Ishikawa (cell line): ENCODE measurements around the gene EXOC4.

Experiments
- CEBPB ChIP-seq: IDR thresholded peaks from 2 replicates; pipeline ENCODE4 v1.6.1; 2012
- CREB1 ChIP-seq: IDR thresholded peaks from 2 replicates; pipeline ENCODE4 v1.6.1; 2012; ENCODE audit warnings: low read depth
- EGR1 ChIP-seq: IDR thresholded peaks from 2 replicates; pipeline ENCODE4 v1.6.1; 2012
- EP300 ChIP-seq: IDR thresholded peaks from 2 replicates; pipeline ENCODE4 v1.6.1; 2012; ENCODE audit warnings: borderline replicate concordance
- FOXM1 ChIP-seq: IDR thresholded peaks from 2 replicates; pipeline ENCODE4 v1.6.1; 2012; ENCODE audit warnings: low read depth, borderline replicate concordance
- MAX ChIP-seq: IDR thresholded peaks from 2 replicates; pipeline ENCODE4 v1.6.1; 2012
- NFIC ChIP-seq: IDR thresholded peaks from 2 replicates; pipeline ENCODE4 v1.6.1; 2012
- RAD21 ChIP-seq: IDR thresholded peaks from 2 replicates; pipeline ENCODE4 v1.6.1; 2012; ENCODE audit warnings: low read depth
- REST ChIP-seq: IDR thresholded peaks from 2 replicates; pipeline ENCODE4 v1.6.1; 2012; ENCODE audit warnings: low read depth, mild to moderate bottlenecking
- TAF1 ChIP-seq: IDR thresholded peaks from 2 replicates; pipeline ENCODE4 v1.6.1; 2012; ENCODE audit warnings: low read depth, mild to moderate bottlenecking
- TCF12 ChIP-seq: IDR thresholded peaks from 2 replicates; pipeline ENCODE4 v1.6.1; 2012; ENCODE audit warnings: low read depth
- TEAD4 ChIP-seq: IDR thresholded peaks from 2 replicates; pipeline ENCODE4 v1.6.1; 2012
- USF1 ChIP-seq: IDR thresholded peaks from 2 replicates; pipeline ENCODE4 v1.6.1; 2012
- YY1 ChIP-seq: IDR thresholded peaks from 2 replicates; pipeline ENCODE4 v1.6.1; 2012; ENCODE audit warnings: low read depth
- ZBTB7A ChIP-seq: IDR thresholded peaks from 2 replicates; pipeline ENCODE4 v1.6.1; 2012; ENCODE audit warnings: low read depth

The EXOC4 gene

GRCh38 chr7:134088199-134088598 lies 835.3 kb downstream of the EXOC4 start:
- no peak for TF ChIP-seq TCF12

- TF ChIP-seq TAF1 (no peak), USF1 (0 out of 2 replicates have a peak, but pooled peaks have one; percentile 32)
Measured at GRCh38 chr7:134089446-134089845, 836.6 kb downstream of the EXOC4 start.

GRCh38 chr7:134098072-134098471 lies 845.2 kb downstream of the EXOC4 start:
- TF ChIP-seq REST (no peak), RAD21 (no peak), EGR1 (no peak), TCF12 (no peak), NFIC (no peak), TAF1 (no peak)

GRCh38 chr7:134101716-134102115 lies 848.8 kb downstream of the EXOC4 start:
- TF ChIP-seq MAX (no peak), RAD21 (no peak), CEBPB (no peak), CREB1 (no peak), TEAD4 (no peak), EP300 (no peak), ZBTB7A (no peak), TCF12 (no peak), YY1 (no peak), REST (no peak), FOXM1 (no peak), NFIC (no peak)

GRCh38 chr7:134104166-134104565 lies 851.3 kb downstream of the EXOC4 start:
- no peak for TF ChIP-seq FOXM1
- TF ChIP-seq CEBPB, result no peak
- no peak for TF ChIP-seq TAF1
- TF ChIP-seq NFIC, result no peak
- TF ChIP-seq TEAD4, result no peak
- TF ChIP-seq EP300, result no peak
- no peak for TF ChIP-seq EGR1
- no peak for TF ChIP-seq RAD21
- TF ChIP-seq TCF12, result no peak
- TF ChIP-seq CREB1, result no peak
- TF ChIP-seq REST, result no peak
- TF ChIP-seq ZBTB7A, result no peak
- TF ChIP-seq USF1, result no peak
- no peak for TF ChIP-seq MAX
- no peak for TF ChIP-seq YY1
